ENCODE results near the gene SPATA1. TPM values are rescaled to one million over a fixed set of nuclear protein-coding genes. Genes with fewer than 3 reads are reported as not detected.

Gene SPATA1
- total and polyA plus RNA-seq, 2 of the 13 experiments (the other 11 are each of a cell fraction or from before 2014, with no cell fraction given), result 0.70 to 1.4 TPM

- TF ChIP-seq ZNF770 (CRISPR knock-in tag; IDR thresholded peaks at IDR 0.05), result 0 out of 2 replicates have a peak, but pooled peaks have one; percentile 37
- TF ChIP-seq MXI1 (IDR thresholded peaks at IDR 0.05; ENCODE audit: borderline replicate concordance, low read depth, low read length), result peak; percentile 36; the same call in 2 of the 3 replicates
- TF ChIP-seq SYNCRIP (IDR thresholded peaks at IDR 0.05; ENCODE audit: insufficient read depth, low read depth, low read length), result no peak
- 0 out of 2 replicates have a peak, but pooled peaks have one; percentile 31 for TF ChIP-seq ZGPAT (CRISPR knock-in tag; IDR thresholded peaks at IDR 0.05)
- TF ChIP-seq ZNF513 (CRISPR knock-in tag; conservative IDR thresholded peaks at IDR 0.05), result no peak
- no peak for TF ChIP-seq HNF1B (CRISPR knock-in tag; IDR thresholded peaks at IDR 0.05)
- 0 out of 2 replicates have a peak, but pooled peaks have one; percentile 30 for TF ChIP-seq GATAD1 (CRISPR knock-in tag; IDR thresholded peaks at IDR 0.05)
- peak; percentile 89 for TF ChIP-seq RAD21 (CRISPR knock-in tag; IDR thresholded peaks at IDR 0.05)
- TF ChIP-seq GZF1 (CRISPR knock-in tag; IDR thresholded peaks at IDR 0.05), result no peak
- TF ChIP-seq DMTF1 (CRISPR knock-in tag; IDR thresholded peaks at IDR 0.05), result no peak
- no peak for TF ChIP-seq TP53 (CRISPR knock-in tag; conservative IDR thresholded peaks at IDR 0.05)
- no peak for TF ChIP-seq ZNF674 (CRISPR knock-in tag; IDR thresholded peaks at IDR 0.05; ENCODE audit: low read depth)
- TF ChIP-seq TBP (CRISPR knock-in tag; IDR thresholded peaks at IDR 0.05), result no peak
- peak; percentile 40 for TF ChIP-seq FOXP4 (CRISPR knock-in tag; IDR thresholded peaks at IDR 0.05)
- TF ChIP-seq RELA (CRISPR knock-in tag; IDR thresholded peaks at IDR 0.05), result no peak
- no peak for TF ChIP-seq ZNF256 (CRISPR knock-in tag; conservative IDR thresholded peaks at IDR 0.05)
- peak; percentile 95 for TF ChIP-seq STAG1 (CRISPR knock-in tag; IDR thresholded peaks at IDR 0.05)
Measured at GRCh38 chr1:84603941-84604830, 98.0 kb downstream of the SPATA1 start (continued).
